ENCODE measurements around the gene ARSB.

DNA sequence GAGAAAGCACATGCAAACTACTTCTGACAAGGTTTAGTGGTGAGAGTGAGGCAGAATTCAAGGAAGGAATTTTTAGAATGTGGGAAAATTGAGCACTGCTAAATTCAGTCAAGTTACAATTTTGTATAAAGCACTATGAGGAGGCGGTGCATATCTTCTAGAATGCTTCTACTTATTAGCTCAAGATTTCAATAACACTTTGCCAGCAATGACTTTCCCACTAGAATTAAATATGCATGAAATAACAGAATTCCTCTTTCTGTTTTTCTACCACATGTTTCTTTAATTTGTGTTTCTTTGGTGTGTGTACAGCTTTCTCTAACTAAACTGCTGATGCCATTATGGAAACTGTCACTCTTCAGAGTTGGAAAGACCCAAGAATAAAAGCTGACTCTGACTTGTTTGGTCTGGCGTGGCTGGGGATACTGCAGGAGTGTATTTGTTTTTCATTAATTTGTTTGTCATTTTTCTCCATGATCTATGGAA, 163.5 kb downstream of the ARSB start:
- TF ChIP-seq, protein P1, sequence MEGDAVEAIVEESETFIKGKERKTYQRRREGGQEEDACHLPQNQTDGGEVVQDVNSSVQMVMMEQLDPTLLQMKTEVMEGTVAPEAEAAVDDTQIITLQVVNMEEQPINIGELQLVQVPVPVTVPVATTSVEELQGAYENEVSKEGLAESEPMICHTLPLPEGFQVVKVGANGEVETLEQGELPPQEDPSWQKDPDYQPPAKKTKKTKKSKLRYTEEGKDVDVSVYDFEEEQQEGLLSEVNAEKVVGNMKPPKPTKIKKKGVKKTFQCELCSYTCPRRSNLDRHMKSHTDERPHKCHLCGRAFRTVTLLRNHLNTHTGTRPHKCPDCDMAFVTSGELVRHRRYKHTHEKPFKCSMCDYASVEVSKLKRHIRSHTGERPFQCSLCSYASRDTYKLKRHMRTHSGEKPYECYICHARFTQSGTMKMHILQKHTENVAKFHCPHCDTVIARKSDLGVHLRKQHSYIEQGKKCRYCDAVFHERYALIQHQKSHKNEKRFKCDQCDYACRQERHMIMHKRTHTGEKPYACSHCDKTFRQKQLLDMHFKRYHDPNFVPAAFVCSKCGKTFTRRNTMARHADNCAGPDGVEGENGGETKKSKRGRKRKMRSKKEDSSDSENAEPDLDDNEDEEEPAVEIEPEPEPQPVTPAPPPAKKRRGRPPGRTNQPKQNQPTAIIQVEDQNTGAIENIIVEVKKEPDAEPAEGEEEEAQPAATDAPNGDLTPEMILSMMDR (IDR thresholded peaks at IDR 0.05), result no peak
- TF ChIP-seq EP300 (IDR thresholded peaks at IDR 0.05), result no peak
- no peak for TF ChIP-seq POLR2A (IDR thresholded peaks at IDR 0.05)
- no peak for TF ChIP-seq POLR2AphosphoS5 (IDR thresholded peaks at IDR 0.05)
